GM15510 (cell line): ENCODE measurements around the gene MAMDC2.

Source experiments
- POLR2A ChIP-seq: IDR thresholded peaks from 3 replicates; pipeline ENCODE4 v1.6.1; 2011; ENCODE audit warnings: borderline replicate concordance; ENCODE audit not compliant: insufficient read length; ENCODE audit errors: extremely low read depth

Gene MAMDC2

DNA sequence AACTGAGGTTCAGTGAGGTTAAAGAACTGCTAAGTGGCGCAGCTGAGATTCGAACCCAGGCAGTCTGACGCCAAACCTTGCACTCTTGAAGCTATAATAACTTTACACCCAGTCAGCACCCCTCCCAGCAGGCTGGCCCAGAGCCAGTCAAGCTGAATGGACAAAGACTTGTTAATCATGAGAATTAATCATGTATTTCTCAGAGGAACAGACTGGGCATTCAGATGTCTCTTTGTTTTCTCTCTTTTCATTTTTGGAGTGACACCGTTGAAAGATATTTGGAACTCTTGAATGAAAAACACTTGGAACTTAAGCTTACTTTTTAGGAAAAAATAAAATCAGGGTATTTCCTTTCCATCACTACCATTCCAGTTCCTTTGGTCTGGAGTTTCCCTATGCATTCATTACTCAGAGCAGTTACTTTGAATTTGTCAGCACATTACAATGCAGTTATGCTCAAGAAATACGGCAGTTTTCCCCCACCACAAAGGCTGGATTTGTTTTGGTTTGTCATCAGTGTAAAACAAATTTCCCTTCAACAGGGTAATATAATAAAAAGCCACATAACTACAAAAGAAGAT lies 22.6 kb upstream of the MAMDC2 start:
- no peak for TF ChIP-seq POLR2A

GRCh38 chr9:70028287-70028686 lies 15.4 kb upstream of the MAMDC2 start:
- TF ChIP-seq POLR2A: no peak

DNA sequence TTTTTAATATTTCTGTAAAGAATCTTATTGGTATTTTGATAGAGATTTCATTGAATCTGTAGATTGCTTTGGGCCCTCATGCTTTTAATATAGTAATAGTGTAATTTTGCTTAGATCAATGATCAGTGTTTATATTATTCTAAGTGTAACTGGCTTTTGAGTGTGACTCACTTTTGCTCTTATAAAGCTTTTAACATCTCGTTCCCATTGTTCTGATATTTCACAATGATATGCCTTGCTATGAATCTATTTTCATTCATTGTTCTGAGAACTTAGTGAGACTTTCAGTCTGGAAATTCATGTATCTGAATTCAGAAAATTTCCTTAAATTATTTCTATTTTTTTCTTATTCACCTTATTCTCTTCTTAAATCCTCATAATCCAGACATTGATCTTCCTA lies 13.5 kb upstream of the MAMDC2 start:
- TF ChIP-seq POLR2A: no peak

- no peak for TF ChIP-seq POLR2A
Measured at GRCh38 chr9:70031141-70031545, 12.5 kb upstream of the MAMDC2 start.

DNA sequence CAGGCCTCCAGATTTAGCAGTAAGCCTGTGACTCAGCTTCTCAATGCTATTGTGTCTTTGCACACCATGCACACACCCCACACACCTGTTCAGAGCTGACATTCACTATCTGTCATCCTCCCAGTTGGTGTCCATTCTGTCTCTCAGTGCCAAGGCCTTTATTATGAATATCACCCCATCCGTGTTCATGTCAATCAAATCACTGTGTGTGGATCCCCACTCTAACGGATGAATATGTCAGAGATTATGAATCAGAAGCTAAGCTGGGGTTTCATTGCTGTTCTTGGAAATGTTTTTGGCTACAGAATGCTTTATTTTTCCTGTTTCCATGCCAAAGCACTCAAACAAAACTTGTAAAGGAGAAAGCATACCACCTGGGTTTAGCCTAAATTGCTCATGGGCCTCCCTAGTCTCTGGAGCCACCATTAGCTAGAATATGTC lies 9.4 kb upstream of the MAMDC2 start:
- no peak for TF ChIP-seq POLR2A

DNA sequence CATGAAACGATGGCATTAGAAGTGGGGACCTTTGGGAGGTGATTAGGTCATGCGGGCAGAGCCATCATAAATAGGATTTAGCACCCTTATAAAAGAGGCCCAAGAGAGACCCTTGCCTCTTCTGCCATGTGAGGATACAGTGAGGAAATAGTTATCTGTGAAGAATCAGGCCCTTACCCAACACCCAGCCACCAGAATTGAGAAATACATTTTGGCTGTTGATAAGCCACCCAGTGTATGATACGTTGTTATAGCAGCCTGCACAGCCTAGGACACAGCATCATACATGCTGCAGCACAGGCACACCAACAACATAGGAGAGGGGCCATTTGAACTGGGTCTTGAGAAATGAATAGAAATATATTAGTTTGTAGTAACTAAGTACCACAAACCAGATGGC lies 8.0 kb upstream of the MAMDC2 start:
- TF ChIP-seq POLR2A: no peak

- no peak for TF ChIP-seq POLR2A
Measured at GRCh38 chr9:70036641-70037040, 7.0 kb upstream of the MAMDC2 start.

DNA sequence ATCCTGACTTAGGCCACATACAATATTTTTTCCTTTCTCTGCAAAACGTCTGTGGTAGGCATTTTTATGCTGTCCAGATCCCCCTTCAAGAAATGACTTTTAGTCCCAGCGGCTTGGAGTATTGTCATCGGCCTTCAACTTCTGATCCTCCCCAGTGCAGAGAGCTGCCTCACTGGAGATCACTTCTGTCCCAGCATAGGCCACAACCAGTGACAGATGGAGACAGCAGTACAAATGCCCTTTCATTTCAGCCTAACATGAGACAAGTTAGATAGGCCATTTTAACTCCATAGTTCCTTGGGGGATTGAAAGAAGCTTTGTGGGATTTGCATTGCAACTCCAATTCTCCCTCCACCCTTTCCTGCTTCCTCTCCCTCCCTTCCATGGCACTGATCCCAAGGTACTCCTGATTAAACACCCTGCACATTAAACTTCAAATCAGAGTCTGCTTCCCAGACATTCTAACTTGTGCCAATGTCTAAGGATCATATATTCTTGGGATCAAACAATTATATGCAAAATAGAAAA lies 3.2 kb upstream of the MAMDC2 start:
- no peak for TF ChIP-seq POLR2A

DNA sequence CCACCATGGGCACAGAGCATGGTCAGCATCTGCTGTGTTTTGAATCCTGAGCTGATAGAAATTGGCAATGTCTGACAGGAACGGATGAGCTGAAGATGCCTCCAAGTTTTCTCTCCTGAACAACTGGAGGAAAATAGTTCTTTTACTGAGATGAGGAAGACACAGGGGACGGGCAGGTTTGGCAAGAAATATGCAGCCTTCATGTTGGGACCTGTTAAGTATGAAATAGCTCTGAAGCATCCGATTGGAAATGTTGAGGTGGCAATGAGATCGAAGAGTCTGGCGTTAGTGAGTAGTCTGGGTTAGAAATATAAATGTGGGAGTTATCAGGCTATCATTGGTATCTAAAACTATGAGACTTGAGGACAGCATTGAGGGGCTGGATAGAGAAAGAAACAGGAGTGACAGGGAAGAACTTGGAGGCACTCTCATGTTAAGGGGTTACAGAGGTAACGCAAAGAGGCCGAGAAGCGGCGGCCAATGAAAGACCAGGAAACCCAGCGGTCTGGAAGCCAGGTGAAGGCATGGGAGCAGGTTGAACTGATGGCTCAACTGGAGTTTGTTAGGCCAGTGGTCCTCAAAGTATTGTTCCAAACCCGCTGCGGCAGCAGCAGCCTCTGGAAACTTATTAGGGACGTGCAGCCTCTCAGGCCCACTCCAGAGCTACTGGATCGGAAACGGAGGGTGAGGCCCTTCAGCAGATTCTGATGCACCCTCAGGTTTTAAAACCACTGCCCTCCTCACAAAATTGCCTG lies 1.0 kb upstream of the MAMDC2 start:
- TF ChIP-seq POLR2A: no peak

- TF ChIP-seq POLR2A: no peak
Measured at GRCh38 chr9:70043285-70043684, 363 bp upstream of the MAMDC2 start.

DNA sequence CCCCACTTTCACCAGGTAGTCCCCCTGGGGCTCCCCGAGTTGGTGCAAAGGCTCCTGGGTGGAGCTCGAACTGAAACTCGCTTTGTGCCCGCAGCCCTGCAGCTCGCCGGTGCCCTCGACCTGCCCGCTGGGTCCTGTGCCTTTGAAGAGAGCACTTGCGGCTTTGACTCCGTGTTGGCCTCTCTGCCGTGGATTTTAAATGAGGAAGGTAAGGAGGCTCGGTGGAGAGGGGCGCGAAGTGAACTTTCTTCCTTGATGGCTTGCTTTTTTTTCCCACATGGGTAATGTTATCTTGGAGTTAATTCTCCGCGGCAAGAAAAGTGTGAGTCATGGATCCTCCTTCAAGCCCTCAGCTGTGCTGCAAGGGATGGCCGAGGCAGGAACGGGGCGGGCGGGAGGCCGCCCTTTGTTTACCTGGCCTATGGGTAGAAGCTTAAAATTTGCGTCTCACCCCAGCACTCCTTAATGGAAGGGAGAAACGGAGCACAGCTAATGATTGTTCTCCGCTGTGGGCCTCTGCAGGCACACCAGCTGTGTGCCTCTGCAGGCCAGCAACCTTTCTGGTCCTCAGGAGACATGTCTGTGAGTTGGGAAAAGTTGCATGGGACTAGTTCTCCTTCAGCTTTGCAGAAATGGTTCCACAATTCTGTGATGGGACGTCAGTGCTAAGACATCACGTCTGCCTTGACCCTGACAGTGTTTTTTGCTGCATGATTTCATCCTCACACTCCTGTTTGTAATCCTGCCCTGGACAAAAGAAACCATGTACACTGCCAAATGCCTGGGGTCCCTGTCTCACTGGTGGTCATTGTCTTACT lies 1.1 kb downstream of the MAMDC2 start:
- no peak for TF ChIP-seq POLR2A

- TF ChIP-seq POLR2A: no peak
Measured at GRCh38 chr9:70045452-70045851, 1.8 kb downstream of the MAMDC2 start.

- TF ChIP-seq POLR2A: no peak
Measured at GRCh38 chr9:70046274-70047070, 2.8 kb downstream of the MAMDC2 start.

DNA sequence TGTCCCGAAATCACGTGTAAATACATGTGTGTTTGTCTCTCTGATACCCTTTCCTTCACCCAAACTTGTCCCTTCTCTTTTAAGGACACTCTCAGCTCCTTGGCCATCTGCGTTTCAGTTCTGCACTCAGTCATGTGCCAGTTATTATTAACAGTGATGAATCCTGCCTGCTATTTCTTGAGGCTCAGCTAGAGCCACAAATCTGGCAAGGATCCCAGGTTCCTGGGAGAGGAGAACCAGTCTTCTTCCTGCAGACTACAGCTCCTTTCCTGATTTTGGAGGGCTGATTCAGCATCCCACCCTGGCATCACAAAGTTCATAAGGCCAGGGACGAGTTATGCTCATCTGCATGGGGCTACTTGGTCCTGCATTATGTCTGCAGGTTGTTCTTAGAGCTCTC lies 5.6 kb downstream of the MAMDC2 start:
- TF ChIP-seq POLR2A: no peak

- TF ChIP-seq POLR2A: no peak
Measured at GRCh38 chr9:70049672-70050271, 6.1 kb downstream of the MAMDC2 start.

GRCh38 chr9:70052768-70053167 lies 9.1 kb downstream of the MAMDC2 start:
- no peak for TF ChIP-seq POLR2A
